ENCODE data around the gene ATF6B.
"Not testable (repeated sequence)": the region's sequence is repeated elsewhere in the genome, so short reads cannot be mapped to it uniquely, and the experiment has no call there.

The ATF6B gene

GRCh38 chr6:32068867-32069266 is 59.2 kb downstream of the ATF6B start:
- Histone ChIP-seq H3K79me2 (ENCODE audit: low read length) (no peaks in the 10 kb centered on the region), H3K4me3 (ENCODE audit: low read length) (no peak overlapping the region), H4K20me1 (ENCODE audit: insufficient read depth, low read length) (no peaks in the 10 kb centered on the region), H3K9ac (ENCODE audit: low read length) (no peak overlapping the region), H3K36me3 (replicated peaks; ENCODE audit: insufficient read depth, low read length) (no peaks in the 10 kb centered on the region), H3K27ac (ENCODE audit: low read length) (no peak overlapping the region), H3K4me2 (ENCODE audit: low read depth, low read length) (no peak overlapping the region; the same call in 1 of the 2 replicates), H3F3A (ENCODE audit: insufficient read depth, low read length) (no peaks in the 10 kb centered on the region), H3K9me3 (replicated peaks; ENCODE audit: insufficient read depth, low read length) (no peaks in the 10 kb centered on the region), H3K4me1 (ENCODE audit: low read length) (no peaks in the 10 kb centered on the region), H3K27me3 (replicated peaks; ENCODE audit: insufficient read depth, low read length) (peaks cover 79% of the 10 kb centered on the region), H3K9me2 (replicated peaks; ENCODE audit: insufficient read depth, low read length) (no peaks in the 10 kb centered on the region), H2AFZ (ENCODE audit: low read length) (no peak overlapping the region)
- no peak for TF ChIP-seq EZH2 (optimal IDR thresholded peaks at IDR 0.05; ENCODE audit: low read depth, low read length)
- TF ChIP-seq EZH2phosphoT487 (IDR thresholded peaks at IDR 0.05; ENCODE audit: low read length), result no peak
- no peak for TF ChIP-seq CTCF (IDR thresholded peaks at IDR 0.05; ENCODE audit: low read length)
- DNase-seq, result no peak

- H2AFZ ChIP-seq (ENCODE audit: low read length); H3K9me2 ChIP-seq (replicated peaks; ENCODE audit: insufficient read depth, low read length): not testable (repeated sequence)
These were observed 59.7 kb downstream of the ATF6B start for GRCh38 chr6:32068315-32068714.

GRCh38 chr6:32067521-32067920 is 60.5 kb downstream of the ATF6B start:
- not testable (repeated sequence) for H3K4me3 ChIP-seq (ENCODE audit: low read length); H3K9me2 ChIP-seq (replicated peaks; ENCODE audit: insufficient read depth, low read length); H3K36me3 ChIP-seq (replicated peaks; ENCODE audit: insufficient read depth, low read length); H3K9ac ChIP-seq (ENCODE audit: low read length); H3F3A ChIP-seq (ENCODE audit: insufficient read depth, low read length); H4K20me1 ChIP-seq (ENCODE audit: insufficient read depth, low read length); H3K79me2 ChIP-seq (ENCODE audit: low read length); H2AFZ ChIP-seq (ENCODE audit: low read length); H3K9me3 ChIP-seq (replicated peaks; ENCODE audit: insufficient read depth, low read length); H3K4me1 ChIP-seq (ENCODE audit: low read length); H3K27ac ChIP-seq (ENCODE audit: low read length); H3K4me2 ChIP-seq (ENCODE audit: low read depth, low read length); DNase-seq
- H3K27me3 ChIP-seq (replicated peaks; ENCODE audit: insufficient read depth, low read length), result peaks cover 73% of the 10 kb centered on the region

More at GRCh38 chr6:32068315-32068714, 59.7 kb downstream of the ATF6B start:
- H3K79me2 ChIP-seq (ENCODE audit: low read length); H3F3A ChIP-seq (ENCODE audit: insufficient read depth, low read length); H3K36me3 ChIP-seq (replicated peaks; ENCODE audit: insufficient read depth, low read length); H3K9ac ChIP-seq (ENCODE audit: low read length); DNase-seq; H3K27ac ChIP-seq (ENCODE audit: low read length); H3K4me1 ChIP-seq (ENCODE audit: low read length); H4K20me1 ChIP-seq (ENCODE audit: insufficient read depth, low read length); H3K4me2 ChIP-seq (ENCODE audit: low read depth, low read length); H3K9me3 ChIP-seq (replicated peaks; ENCODE audit: insufficient read depth, low read length); H3K4me3 ChIP-seq (ENCODE audit: low read length): not testable (repeated sequence)
- H3K27me3 ChIP-seq (replicated peaks; ENCODE audit: insufficient read depth, low read length), result peaks cover 79% of the 10 kb centered on the region

All from MM.1S (cell line).